Measurements from ENCODE around the gene VSIR.

DNA sequence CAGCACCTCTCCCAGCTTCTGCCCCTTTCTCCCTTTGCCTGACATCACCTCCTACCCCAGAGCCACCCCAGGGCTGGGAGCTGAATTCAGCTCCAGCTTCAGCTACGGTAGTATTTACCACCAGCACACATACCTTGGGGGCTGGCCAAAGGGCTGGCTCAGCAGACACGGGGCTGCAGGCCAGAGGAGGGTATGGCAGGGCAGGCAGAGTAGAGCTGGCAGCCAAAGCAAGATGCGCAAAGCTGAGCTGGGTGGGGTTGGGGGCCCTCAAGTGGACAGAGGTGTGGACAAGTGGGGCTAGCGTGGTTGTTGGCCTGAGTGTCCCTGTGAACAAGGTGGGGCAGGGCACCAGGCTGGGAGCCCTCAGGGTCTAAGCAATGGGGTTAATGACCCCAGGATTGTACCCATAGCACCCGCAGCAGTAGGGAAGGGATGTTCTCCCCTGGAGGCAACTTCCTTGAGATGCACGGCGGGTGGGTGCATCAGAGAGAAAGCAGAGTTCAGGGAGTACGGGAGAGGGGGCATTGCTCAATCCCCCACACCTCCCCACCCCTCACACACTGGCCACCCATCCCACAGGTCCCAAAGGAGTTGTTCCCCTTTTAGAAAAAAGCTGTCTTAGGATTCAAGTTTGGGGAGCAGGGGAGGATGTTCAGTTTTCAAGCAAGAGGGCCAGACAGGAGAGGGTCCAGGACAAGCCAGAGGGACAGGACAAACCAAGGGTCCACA lies 8.0 kb downstream of the VSIR start:
- no peak for TF ChIP-seq POLR2A (IDR thresholded peaks at IDR 0.05)
- TF ChIP-seq, protein P1, sequence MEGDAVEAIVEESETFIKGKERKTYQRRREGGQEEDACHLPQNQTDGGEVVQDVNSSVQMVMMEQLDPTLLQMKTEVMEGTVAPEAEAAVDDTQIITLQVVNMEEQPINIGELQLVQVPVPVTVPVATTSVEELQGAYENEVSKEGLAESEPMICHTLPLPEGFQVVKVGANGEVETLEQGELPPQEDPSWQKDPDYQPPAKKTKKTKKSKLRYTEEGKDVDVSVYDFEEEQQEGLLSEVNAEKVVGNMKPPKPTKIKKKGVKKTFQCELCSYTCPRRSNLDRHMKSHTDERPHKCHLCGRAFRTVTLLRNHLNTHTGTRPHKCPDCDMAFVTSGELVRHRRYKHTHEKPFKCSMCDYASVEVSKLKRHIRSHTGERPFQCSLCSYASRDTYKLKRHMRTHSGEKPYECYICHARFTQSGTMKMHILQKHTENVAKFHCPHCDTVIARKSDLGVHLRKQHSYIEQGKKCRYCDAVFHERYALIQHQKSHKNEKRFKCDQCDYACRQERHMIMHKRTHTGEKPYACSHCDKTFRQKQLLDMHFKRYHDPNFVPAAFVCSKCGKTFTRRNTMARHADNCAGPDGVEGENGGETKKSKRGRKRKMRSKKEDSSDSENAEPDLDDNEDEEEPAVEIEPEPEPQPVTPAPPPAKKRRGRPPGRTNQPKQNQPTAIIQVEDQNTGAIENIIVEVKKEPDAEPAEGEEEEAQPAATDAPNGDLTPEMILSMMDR (IDR thresholded peaks at IDR 0.05) = peak in 2 of 4 experiments; percentile 3 to 31
- TF ChIP-seq EP300 (IDR thresholded peaks at IDR 0.05) = no peak
